GM12873 (cell line): Measurements from ENCODE around the gene RIC8B.

Source experiments
- CTCF ChIP-seq: IDR thresholded peaks from 2 replicates; pipeline ENCODE4 v1.5.1; 2012; ENCODE audit warnings: low read depth, mild to moderate bottlenecking, moderate library complexity, low read length, control low read depth; ENCODE audit not compliant: insufficient read depth; ENCODE audit errors: missing control alignments

Gene RIC8B

GRCh38 chr12:106917503-106917902 lies 143.0 kb downstream of the RIC8B start:
- TF ChIP-seq CTCF = no peak

DNA sequence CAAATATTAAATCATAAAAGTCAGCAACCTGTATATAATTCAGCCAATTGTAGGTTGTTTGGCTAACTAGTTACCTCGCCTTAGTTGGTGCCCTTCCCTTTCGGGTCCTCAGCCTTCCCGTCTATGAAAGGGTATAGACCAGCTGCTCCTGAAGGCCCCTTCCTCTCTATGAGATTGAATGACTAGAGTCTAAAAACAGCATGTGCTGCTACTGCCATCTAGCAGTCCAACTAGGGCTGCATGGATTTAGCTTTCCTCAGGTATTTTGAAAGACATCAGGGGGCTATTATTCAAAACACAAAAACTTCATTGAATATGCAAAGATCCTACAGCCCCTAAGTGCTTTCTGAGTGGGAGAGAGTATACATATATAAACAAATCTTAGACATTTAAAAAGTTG lies 144.3 kb downstream of the RIC8B start:
- peak; percentile 58 for TF ChIP-seq CTCF

GRCh38 chr12:106919910-106920544 lies 145.5 kb downstream of the RIC8B start:
- peak; percentile 52 for TF ChIP-seq CTCF

GRCh38 chr12:106924268-106924861 lies 149.9 kb downstream of the RIC8B start:
- TF ChIP-seq CTCF = no peak

DNA sequence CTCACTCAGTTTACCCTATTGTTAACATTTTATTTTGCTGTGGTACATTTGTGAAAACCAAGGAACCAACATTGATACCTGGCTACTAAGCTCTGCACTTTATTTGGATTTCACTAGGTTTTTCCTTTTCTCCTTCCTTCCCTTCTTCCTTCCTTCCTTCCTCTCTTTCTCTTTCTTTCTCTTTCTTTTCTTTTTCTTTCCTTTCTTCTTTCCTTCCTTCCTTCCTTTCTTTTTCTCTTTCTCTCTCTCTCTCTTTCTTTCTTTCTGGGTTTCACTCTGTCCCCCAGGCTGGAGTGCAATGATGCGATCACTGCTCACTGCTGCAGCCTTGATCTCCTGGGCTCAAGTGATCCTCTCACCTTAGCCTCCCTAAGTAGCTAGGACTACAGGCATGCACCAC lies 152.2 kb downstream of the RIC8B start:
- TF ChIP-seq CTCF = no peak

DNA sequence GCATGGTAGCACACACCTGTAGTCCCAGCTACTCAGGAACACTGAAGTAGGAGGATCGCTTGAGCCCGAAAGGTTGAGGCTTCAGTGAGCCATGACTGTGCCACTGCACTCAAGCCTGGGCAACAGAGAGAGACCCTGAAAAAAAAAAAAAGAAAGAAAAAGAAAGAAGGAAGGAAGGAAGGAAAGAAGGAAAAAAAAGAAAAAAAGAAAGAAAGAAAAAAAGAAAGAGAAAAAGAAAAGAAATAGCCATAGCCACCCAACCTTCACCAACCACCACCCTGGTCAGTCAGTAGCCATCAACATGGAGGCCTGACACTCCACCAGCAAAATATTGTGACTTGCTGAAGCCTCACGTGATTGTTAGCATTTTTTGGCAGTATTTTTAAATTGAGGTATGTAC lies 159.8 kb downstream of the RIC8B start:
- TF ChIP-seq CTCF = no peak
